ENCODE data around the gene NBR1. TPM values are rescaled to one million over a fixed set of nuclear protein-coding genes. Genes with fewer than 3 reads are reported as not detected.
A peak's percentile ranks its signal among the peaks of the same experiment; 100 is the strongest.

Gene NBR1
- total RNA-seq = 10 to 100 TPM; 34.7 to 71.0 (median 49.2) TPM
- long read RNA-seq, partial matches to known transcripts = 3 of 8 reads
- long read RNA-seq, other reads (novel, unspliced or antisense) = 5 of 8 reads

- no peaks in the 10 kb centered on the region for H3K27me3 ChIP-seq
- TF ChIP-seq POLR2A (IDR thresholded peaks at IDR 0.05) = peak; percentile 84
- peak in 2 of 4 donors; percentile 15 to 23 for TF ChIP-seq CTCF (IDR thresholded peaks at IDR 0.05)
- peak within 1 kb of the TSS; percentile 93 to 98 (median 93) for H3K27ac ChIP-seq
- H3K36me3 ChIP-seq = no peaks in the 10 kb centered on the region
- ATAC-seq (peak; percentile 79 to 89 (median 82)), DNase-seq (peak; percentile 90 to 97 (median 95))
- WGBS (ENCODE audit: insufficient coverage, low coverage, low lambda C conversion rate, missing lambda C conversion rate) = under 1% methylated on average over 26 of the region's 41 CpGs
- no peaks in the 10 kb centered on the region for H3K9me3 ChIP-seq
- peak within 1 kb of the TSS; percentile 76 to 85 (median 80) for H3K4me3 ChIP-seq
- peaks cover 0 to 44% (median 18%) of the 10 kb centered on the region in 4 donors for H3K4me1 ChIP-seq
- intact Hi-C loops (cut with DNase I) = no loop called here
Observed at GRCh38 chr17:43170766-43171585, at the start of gene NBR1. Gene NBR1, plus strand, starts transcription at chr17:43171214. Its CDS starts 4,586 bp downstream, at chr17:43175800.

- Histone ChIP-seq H3K27ac (peak within 1 kb of the TSS; percentile 63 to 82 (median 67)), H3K9me3 (no peaks in the 10 kb centered on the region), H3K4me1 (peaks cover 0 to 21% (median 3%) of the 10 kb centered on the region in 4 donors), H3K27me3 (no peaks in the 10 kb centered on the region), H3K36me3 (peaks cover 0 to 4% (median 0%) of the 10 kb centered on the region in 4 donors), H3K4me3 (peak within 1 kb of the TSS; percentile 39 to 69 (median 52))
- WGBS (ENCODE audit: insufficient coverage, low coverage, low lambda C conversion rate, missing lambda C conversion rate) = under 1% methylated on average over 35 of the region's 38 CpGs
- peak; percentile 98 to 99 (median 99) for ATAC-seq
- intact Hi-C loops (cut with DNase I) = loop anchor here in 1 of 2 donors (10.0 kb wide), 1 partner anchor 131 kb away; the partner anchor contains the start of gene RPL27
- peak; percentile 70 for TF ChIP-seq POLR2A (IDR thresholded peaks at IDR 0.05)
- TF ChIP-seq CTCF (IDR thresholded peaks at IDR 0.05) = no peak
- peak; percentile 91 to 95 (median 94) for DNase-seq
Observed at GRCh38 chr17:43125133-43125966, 45.7 kb upstream of the NBR1 start, which contains the start of gene BRCA1. Gene BRCA1, minus strand, starts transcription at chr17:43125364. Its CDS starts 1,268 bp downstream, at chr17:43124096.

GRCh38 chr17:43125967-43126910 is 44.8 kb upstream of the NBR1 start:
- no peaks in the 10 kb centered on the region for H3K9me3 ChIP-seq
- H3K4me3 ChIP-seq = peak overlapping the region; percentile 39 to 69 (median 52)
- H3K27ac ChIP-seq = peak overlapping the region; percentile 63 to 82 (median 67)
- DNase-seq = no peak
- peaks cover 0 to 4% (median 0%) of the 10 kb centered on the region in 4 donors for H3K36me3 ChIP-seq
- 66% methylated on average over 31 of the region's 59 CpGs for WGBS (ENCODE audit: insufficient coverage, low coverage, low lambda C conversion rate, missing lambda C conversion rate)
- intact Hi-C loops (cut with DNase I) = loop anchor here in 1 of 2 donors (10.0 kb wide), 1 partner anchor 131 kb away; the partner anchor contains the start of gene RPL27
- ATAC-seq = peak in 2 of 4 donors; percentile 2 to 14
- H3K27me3 ChIP-seq = no peaks in the 10 kb centered on the region
- peaks cover 0 to 21% (median 3%) of the 10 kb centered on the region in 4 donors for H3K4me1 ChIP-seq
- TF ChIP-seq POLR2A (IDR thresholded peaks at IDR 0.05) (no peak), CTCF (IDR thresholded peaks at IDR 0.05) (no peak)

Data from right lobe of liver (tissue), 6 donors.